Ishikawa (cell line): Measurements from ENCODE around the gene PDS5B.

Experiments
- CEBPB ChIP-seq: IDR thresholded peaks from 2 replicates; pipeline ENCODE4 v1.6.1; 2012
- CREB1 ChIP-seq: IDR thresholded peaks from 2 replicates; pipeline ENCODE4 v1.6.1; 2012; ENCODE audit warnings: low read depth
- EP300 ChIP-seq: IDR thresholded peaks from 2 replicates; pipeline ENCODE4 v1.6.1; 2012; ENCODE audit warnings: borderline replicate concordance
- FOXM1 ChIP-seq: IDR thresholded peaks from 2 replicates; pipeline ENCODE4 v1.6.1; 2012; ENCODE audit warnings: low read depth, borderline replicate concordance
- MAX ChIP-seq: IDR thresholded peaks from 2 replicates; pipeline ENCODE4 v1.6.1; 2012
- RAD21 ChIP-seq: IDR thresholded peaks from 2 replicates; pipeline ENCODE4 v1.6.1; 2012; ENCODE audit warnings: low read depth
- REST ChIP-seq: IDR thresholded peaks from 2 replicates; pipeline ENCODE4 v1.6.1; 2012; ENCODE audit warnings: low read depth, mild to moderate bottlenecking
- TCF12 ChIP-seq: IDR thresholded peaks from 2 replicates; pipeline ENCODE4 v1.6.1; 2012; ENCODE audit warnings: low read depth
- TEAD4 ChIP-seq: IDR thresholded peaks from 2 replicates; pipeline ENCODE4 v1.6.1; 2012
- USF1 ChIP-seq: IDR thresholded peaks from 2 replicates; pipeline ENCODE4 v1.6.1; 2012
- YY1 ChIP-seq: IDR thresholded peaks from 2 replicates; pipeline ENCODE4 v1.6.1; 2012; ENCODE audit warnings: low read depth
- ZBTB7A ChIP-seq: IDR thresholded peaks from 2 replicates; pipeline ENCODE4 v1.6.1; 2012; ENCODE audit warnings: low read depth

GRCh38 chr13:32804673-32805230 is 218.5 kb downstream of the PDS5B start:
- TF ChIP-seq REST (no peak), CREB1 (no peak), YY1 (no peak), MAX (no peak), USF1 (no peak), TEAD4 (no peak), RAD21 (no peak), ZBTB7A (no peak), FOXM1 (no peak), CEBPB (no peak), TCF12 (no peak), EP300 (no peak)
